Ovary (tissue), 3 donors: ENCODE measurements around the gene DHX9.

Experiments
- EP300 ChIP-seq: sonication (generic); formaldehyde crosslinking; IDR thresholded peaks from one replicate; pipeline ENCODE4 v1.6.1; 2017; ENCODE audit warnings: antibody characterized with exemption
- TF ChIP-seq, protein P1 (sequence below), 3 donors: fragments of 450-650 bp in 2 of 3; fragments of 200-600 bp in 1 of 3; IDR thresholded peaks; one replicate each; pipeline versions ENCODE4 v1.5.1 to v1.8.0; 2016 to 2022; ENCODE audit warnings: antibody characterized with exemption in 3 of 3, mild to moderate bottlenecking in 1 of 3
- donor health status: DM: no; HTN: no; CAD: no.

DNA sequence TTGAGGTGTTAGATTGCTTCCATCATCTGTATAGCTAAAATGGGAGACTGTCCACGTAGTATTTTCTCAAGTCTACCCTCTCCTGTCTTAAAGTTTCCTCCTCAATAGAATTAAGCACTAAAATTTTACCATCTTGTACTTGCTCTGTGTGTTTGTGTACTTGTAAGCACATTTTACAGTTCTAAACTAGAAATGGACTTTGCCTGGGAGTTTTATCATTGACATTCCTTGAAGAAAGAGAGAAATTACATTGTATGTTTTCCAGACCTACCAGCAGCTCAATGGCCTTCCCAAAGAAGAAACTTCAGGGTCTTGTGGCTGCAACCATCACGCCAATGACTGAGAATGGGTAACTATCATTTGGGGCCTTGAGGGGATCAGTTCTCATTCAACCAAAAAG lies 45.1 kb upstream of the DHX9 start:
- TF ChIP-seq, protein P1, sequence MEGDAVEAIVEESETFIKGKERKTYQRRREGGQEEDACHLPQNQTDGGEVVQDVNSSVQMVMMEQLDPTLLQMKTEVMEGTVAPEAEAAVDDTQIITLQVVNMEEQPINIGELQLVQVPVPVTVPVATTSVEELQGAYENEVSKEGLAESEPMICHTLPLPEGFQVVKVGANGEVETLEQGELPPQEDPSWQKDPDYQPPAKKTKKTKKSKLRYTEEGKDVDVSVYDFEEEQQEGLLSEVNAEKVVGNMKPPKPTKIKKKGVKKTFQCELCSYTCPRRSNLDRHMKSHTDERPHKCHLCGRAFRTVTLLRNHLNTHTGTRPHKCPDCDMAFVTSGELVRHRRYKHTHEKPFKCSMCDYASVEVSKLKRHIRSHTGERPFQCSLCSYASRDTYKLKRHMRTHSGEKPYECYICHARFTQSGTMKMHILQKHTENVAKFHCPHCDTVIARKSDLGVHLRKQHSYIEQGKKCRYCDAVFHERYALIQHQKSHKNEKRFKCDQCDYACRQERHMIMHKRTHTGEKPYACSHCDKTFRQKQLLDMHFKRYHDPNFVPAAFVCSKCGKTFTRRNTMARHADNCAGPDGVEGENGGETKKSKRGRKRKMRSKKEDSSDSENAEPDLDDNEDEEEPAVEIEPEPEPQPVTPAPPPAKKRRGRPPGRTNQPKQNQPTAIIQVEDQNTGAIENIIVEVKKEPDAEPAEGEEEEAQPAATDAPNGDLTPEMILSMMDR (IDR thresholded peaks at IDR 0.05), result no peak
- TF ChIP-seq EP300, result no peak
